ENCODE measurements around the gene GDF10.

GDF10 gene

DNA sequence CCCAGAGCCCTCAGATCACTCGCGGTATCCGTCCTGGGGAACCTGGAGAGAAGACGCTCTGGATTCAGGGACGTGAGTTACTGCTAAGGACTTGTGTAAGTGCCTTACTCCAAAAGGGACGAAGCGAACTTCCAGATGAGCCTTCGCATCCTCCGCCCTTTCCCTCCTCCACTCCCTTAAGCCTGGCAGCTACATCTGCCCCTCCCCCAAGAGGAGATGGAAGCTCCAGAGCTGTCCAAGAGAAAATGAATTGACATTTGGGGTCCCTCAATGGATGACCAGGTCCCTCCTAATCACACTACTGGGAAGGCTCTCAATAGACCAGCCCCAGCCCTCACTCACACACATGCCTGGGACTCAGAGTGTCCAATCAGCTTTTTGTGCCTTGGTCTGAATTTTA, 31.3 kb upstream of the GDF10 start:
- no peak for DNase-seq (ENCODE audit: low read depth in 1 of 2, low spot score in 1 of 2)

DNA sequence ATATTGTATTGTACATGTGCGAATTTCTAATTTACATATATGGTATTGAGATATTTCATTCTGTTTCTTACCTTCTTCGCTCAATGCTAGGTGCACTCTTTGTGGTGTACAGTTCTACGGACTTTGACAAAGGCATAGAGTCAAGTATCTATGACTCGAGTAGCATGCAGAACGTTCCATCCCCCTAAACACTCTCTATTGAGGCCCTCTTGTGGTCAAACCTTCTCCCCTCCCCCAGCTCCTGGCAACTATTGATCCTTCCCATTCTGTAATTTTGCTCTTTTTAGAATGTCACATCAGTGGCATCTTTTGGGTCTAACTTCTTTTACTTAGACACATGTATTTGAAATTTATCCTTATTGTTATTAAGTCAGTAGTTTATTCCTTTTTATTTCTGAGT, 30.7 kb upstream of the GDF10 start:
- DNase-seq (ENCODE audit: low read depth in 1 of 2, low spot score in 1 of 2), result no peak

DNA sequence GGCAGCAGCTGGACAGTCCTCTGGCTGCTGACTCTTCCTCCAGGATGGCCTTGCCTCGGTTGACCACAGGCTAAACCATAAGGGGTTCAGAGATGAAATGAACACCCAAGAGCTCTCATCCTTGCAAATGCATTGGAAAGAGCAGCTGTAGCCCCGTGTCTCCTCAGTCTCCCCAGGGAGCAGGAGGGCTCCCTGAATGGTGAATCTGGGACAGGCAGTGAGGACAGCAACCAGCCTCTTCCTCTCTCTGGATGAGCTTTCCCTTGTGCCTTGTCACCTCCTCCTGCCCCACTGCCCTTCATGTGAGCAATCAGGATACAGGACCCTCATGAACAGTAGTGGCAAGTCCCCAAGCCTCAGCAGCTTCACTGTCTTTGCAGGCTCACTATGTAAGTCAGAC, 23.9 kb upstream of the GDF10 start:
- no peak for DNase-seq (ENCODE audit: low read depth in 1 of 2, low spot score in 1 of 2)

DNA sequence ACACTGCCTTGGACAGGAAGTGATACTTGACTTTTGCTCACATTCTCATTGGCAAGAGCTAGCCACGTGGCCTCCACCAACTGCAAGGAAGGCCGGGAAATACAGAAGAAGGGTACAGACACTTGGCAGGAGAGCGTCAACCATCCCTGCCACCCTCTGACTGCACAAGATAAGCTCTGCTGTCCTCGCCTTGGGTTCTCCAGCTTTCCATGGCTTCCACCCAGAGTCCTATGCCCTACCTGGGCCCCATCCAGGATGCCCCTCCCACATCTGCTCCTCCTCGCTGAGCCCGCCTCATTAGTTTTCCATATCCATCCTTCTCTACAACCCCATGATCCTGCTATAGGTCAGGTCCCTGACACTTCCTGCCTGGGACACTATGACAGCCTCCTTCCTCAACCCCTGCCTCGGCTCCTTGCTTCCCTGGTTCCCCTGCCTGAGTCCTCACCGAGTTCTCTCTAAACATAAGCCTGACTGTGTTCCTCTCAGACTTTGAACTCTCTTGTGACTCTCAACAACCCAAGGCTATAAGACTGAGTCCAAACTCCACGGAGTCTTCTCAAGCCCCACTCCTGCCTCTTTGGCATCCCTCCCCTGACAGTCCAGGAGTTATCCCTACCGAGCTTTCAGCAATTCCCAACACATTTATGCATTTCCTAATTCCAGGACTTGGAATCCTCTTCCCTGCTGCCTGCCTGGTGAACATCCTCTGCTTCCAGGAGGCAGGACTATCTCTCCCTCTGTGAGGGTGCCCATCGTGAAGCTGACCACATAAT, 23.2 kb upstream of the GDF10 start:
- no peak for DNase-seq (ENCODE audit: low read depth in 1 of 2, low spot score in 1 of 2)

DNA sequence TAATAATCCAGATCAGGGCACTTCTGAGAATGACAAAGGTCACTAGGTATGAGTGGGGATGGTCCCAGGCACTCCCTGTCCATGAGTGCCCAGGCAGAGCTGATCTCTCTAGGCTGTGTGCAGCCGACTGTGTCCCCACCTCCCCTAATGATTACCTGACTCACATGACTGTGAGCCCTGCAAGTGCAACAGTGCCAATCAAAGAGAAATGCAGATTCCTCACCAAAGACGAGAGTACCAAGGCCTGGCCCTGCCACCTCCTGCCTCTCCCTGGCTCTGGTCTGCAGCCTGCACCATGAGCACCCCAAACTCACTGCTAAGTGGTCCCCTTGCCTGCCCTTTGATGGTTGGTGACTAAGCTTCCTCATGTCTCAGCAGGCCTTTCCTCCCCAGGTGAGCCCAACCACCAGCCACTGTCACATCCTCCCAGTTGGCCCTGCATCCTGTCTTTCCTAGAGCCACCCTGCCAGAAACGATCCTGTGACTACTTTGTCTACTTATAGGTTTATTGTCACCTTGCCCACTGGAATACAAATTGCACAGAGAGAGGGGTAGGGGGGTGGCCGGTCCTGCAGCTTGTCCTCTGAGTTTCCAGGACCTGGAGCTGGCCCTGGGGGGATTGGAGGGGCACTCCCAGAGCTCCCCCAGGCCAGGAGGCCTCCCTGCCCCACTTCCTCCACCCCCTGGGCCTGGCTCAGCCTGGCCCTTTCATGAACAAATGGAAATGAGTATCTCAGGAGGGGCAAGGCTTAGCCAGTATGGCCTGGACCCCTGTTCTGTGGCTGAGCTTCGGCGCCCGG, 22.4 kb upstream of the GDF10 start:
- DNase-seq (ENCODE audit: low read depth in 1 of 2, low spot score in 1 of 2), result peak in 1 of 2 donors; percentile 32

DNA sequence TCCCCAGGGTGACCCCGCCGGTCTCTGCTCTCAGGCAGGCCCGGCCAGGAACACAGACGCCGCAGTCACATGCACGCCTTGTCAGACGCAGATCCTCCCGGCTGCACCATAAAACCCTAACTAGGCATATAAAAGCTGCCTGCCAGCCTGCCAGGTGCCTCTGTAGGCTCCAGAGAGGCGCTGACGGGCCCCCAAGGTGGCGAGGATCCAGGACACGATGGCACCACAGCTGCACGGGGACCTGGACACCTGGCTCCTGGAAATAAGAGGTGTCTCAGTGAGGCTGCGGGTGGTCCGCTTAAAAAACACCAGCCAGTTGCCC, 21.9 kb upstream of the GDF10 start:
- no peak for DNase-seq (ENCODE audit: low read depth in 1 of 2, low spot score in 1 of 2)

DNA sequence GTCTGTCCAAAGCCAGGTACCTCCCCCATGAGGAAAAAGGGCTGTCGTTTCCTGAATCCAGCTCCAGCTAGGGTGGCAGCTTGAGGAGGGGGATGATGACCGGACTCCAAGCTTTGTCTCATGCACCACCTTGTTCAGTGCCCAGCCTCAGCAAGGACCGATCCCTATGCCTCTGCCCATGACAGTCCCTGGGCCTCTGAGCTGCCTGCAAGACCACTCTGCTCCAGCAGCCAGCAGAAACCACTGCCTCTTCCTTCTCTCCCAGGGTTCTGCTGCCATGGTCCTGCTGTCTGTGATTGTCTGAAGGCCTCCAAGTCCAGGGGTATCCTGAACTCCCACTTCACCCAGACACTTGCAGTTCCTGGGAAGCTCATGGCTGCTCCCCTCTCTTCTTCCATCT, 21.3 kb upstream of the GDF10 start:
- DNase-seq (ENCODE audit: low read depth in 1 of 2, low spot score in 1 of 2), result no peak

DNA sequence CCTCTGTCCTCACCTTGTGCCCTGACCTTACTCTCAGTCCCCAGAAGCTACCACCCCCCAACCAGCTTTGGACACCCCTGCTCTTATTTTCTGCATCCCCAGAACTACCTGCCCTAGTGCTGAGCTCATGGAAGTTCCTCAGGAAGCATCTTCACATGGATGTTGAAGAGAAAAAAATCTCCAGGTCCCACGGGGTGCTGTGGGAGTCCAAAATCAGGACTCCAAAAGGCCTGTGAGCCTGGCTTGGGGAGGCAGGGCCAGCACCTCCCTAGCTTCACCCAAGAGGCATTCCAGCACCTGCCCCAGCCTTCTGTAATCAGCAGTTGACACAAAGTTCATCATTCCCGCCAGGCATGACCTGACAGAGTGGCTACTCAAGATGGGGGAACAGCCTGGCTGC, 20.7 kb upstream of the GDF10 start:
- DNase-seq (ENCODE audit: low read depth in 1 of 2, low spot score in 1 of 2), result no peak

DNA sequence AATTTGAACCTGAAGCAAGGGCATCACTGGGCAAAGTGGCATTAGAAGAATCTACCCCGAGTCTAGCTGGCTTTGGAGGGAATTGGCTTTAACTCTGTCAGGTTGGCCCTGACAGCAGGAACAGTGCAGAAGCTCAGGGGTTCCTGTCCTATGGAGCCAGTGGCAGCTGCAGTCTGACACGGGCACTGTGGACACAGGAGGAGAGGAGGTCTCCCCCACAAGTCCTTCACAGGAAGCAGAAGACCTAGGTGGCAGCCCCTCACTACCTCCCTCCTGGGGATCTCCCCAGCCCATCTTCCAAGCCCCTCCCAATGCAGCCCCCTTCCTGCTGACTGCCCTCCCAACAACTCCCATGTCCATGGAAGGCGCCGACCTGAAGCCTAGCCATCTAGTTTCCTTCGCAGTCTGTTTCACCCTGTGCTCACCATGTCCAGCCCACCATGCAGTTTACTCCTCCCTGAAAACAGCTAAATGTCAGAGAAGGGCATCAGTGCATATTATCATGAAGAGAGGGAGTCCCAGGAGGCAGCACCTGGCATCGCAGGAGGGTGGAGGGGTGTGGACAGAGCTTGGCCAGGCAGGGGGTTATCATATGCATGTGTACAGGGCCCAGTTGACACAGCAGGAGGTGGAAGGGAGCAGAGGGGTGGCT, 17.9 kb upstream of the GDF10 start:
- DNase-seq (ENCODE audit: low read depth in 1 of 2, low spot score in 1 of 2), result no peak

DNA sequence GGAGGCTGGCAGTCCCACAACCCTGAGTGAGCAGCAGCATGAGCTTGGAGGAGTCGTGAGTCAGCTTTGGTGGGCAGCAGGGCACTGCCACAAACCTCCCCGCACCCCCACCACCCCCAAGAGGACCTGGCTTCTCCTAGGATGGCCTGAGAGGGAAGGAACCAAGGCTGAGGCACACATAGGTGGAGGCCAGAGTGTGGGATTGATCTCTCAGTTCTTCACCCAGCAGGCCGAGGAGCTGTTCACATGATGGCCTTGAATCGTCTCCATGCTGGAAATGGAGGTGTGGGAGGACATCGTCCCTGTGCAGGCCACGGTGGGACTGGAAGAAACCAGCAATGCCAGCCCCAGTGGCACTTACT, 17.4 kb upstream of the GDF10 start:
- DNase-seq (ENCODE audit: low read depth in 1 of 2, low spot score in 1 of 2), result no peak

DNA sequence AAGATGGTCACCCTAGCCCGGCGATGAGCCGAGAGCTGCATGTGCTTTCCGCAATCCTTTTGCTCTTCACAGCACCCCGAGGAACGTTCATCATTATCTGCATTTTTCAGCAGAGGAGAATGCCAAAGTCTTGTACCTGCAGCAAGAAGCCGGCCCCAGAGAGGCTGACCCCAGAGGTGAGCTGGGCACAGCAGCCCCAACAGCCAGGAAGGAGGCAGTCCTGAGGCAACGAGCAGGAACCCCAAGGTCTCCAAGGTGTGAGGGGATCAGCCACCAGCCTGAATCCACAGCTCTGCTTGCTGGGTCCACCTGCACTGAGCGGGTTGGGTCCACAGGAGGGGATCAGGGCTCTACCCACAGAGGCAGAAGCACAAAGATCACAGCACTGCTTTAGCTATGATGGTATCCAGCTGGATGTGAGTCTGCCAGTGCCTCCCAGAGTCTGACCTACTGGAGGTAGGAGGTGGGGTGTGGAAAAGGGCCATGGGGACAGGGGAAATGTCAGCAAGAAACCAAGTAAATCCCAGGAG, 16.8 kb upstream of the GDF10 start:
- no peak for DNase-seq (ENCODE audit: low read depth in 1 of 2, low spot score in 1 of 2)

DNA sequence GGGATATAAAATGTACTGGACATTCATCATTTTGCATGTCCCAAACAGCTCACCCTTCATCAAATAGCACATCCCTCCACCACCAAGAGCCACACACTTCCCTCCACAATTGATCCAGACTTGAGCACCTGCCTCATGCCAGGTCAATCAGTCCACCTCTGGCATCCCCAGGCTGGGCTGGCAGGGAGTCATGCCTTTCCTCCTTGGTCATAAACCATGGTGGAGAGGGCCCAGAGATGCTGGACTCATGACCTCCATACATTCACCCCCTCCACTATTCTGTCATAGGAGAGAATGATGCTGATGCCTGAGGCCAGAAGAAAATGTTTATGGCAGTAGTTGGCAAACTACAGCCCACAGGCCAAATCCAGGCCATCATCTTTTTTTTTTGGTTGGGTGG, 16.1 kb upstream of the GDF10 start:
- DNase-seq (ENCODE audit: low read depth in 1 of 2, low spot score in 1 of 2), result no peak

DNA sequence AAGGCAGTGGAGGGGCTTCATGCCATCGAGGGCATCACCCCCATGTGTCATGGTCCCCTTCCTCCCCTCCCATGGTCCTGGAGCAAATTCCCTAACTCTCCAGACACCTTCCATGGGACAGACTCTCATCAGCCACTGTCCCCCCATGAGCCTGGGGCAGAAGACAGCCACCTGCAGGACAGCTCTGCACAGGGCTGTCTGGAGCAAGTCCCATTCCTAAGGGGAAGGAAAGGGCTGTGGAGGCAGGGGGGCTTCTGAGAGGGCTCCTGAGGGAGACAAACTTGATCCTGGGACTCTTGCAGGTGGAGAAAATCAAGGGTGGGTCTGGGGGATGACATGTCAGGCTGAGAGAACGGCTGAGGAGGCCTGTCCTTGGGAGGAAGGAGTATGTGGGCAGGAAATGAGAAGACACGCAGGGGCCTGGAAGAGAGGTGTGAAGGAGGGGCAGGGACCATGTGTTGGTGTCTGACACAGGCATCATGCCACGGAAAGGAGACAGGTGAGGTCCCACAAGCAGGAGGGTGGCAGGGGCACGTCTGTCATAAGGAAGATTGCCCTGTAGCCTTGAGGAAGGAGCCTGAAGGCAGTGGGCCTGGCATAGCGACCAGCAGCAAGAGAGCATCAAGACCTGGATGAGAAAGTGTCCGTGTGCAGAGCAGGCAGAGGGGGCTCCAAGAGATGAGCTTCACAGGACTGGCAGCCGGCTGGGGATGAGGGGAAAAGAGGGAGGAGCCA, 14.4 kb upstream of the GDF10 start:
- DNase-seq (ENCODE audit: low read depth in 1 of 2, low spot score in 1 of 2), result no peak

DNA sequence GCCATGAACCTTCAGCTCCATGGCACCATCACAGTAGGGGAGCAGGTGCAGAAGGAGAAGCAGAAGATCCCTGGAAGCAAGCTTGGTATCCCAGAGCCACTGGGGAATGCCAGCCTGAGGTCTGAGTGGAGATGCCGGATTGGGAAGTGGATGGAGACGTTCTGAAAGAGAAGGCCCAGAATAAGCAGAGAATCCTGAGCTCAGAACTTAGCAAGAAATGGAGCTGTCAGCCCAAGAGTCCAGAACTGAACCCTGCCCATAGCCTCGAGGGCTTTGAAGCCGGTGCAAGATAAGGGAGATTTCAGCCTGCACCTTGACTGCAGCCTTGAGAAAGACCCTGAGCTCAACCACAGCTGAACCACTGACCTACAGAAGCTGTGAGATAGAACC, 13.9 kb upstream of the GDF10 start:
- DNase-seq (ENCODE audit: low read depth in 1 of 2, low spot score in 1 of 2), result no peak

DNA sequence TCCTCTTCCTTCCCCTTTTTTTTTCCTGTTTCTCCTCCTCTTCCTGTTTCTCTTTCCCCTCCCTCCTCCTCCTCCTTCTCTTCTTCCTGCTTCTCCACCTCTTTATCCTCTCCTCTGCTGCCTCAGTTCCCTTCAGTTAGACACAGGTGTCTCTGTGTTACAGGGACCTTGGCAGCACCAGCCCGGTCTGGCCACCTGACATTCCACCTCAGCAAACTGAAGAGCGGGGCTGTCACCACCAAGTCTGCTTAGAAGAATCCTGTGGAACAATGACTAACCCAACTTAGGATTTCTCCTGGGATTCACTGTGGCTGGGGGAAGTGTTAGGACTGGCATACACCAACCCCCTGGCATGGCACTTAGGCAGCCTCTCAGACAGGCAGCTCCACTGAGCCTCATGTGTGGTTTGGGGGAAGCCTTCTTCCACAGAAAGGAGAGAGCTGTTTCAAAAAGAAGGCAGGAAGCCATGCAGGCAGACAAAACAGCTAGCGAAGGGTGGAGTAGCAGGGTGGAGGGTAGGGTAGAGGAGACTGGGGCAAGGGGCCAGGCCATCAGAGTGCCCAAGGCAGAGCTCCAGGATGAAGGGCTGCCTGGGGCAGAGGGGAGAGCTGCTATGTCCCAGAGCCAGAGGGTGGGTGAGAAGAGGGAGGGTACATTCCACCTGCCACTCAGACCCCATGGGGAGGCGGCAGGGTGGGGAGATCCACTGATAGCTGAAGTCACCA, 13.2 kb upstream of the GDF10 start:
- no peak for DNase-seq (ENCODE audit: low read depth in 1 of 2, low spot score in 1 of 2)

DNA sequence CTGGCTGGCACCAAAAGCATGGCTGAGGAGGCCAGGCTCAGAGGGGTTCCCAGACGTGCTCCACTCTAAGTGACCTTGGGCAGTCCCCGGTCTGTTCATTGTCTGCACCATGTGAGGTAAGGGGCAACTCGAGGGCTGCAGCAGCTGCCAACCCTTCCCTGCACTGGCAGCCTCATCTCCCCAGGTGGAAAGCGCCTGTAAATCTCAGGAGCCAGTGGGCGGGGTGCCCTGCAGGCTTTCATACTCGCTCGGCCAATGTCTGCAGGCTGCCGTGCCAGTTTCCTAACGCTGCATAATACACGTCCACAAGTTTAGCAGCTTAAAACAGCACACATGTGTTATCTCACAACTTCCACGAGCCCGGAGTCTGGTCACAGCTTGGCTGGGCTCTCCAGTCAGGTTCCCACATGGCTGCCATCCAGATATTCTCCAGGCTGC, 12.6 kb upstream of the GDF10 start:
- DNase-seq (ENCODE audit: low read depth in 1 of 2, low spot score in 1 of 2), result no peak

DNA sequence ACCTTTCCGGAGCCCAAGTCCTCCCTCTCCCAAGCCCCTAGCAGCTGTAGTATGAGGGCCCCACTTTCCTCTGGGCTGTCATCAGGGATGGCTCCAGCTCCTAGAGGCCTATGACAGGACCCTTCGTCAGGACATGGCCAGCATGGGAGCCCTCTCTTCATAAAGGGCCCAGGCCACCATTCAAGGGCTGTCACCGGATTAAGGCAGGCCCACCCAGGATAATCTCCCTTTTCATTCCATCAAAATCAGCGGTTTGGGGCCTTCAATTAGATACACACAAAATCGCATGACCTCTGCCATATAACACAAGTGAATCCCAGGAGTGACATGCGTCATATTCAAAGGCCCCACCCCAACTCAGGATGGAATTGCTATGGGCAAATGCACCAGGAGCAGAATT, 12.2 kb upstream of the GDF10 start:
- no peak for DNase-seq (ENCODE audit: low read depth in 1 of 2, low spot score in 1 of 2)

DNA sequence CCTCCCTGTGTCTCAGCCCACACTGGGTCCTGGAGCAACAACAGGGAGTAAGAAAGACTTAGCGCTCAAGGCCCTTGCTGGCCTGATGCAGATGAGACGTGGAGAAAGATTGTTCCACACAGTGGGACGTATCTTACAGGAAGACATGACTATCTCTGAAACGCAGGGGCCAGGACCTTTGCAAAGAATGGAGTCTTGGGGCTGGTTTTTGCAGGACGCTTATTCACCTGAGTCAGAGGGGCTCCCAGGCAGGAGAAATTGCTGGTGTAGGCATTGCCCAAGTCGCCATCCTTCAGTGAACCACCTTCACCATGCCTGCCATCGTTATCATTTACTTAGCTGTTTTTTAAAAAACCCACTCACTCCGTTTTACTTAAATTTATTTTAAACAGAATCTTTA, 11.8 kb upstream of the GDF10 start:
- no peak for DNase-seq (ENCODE audit: low read depth in 1 of 2, low spot score in 1 of 2)

DNA sequence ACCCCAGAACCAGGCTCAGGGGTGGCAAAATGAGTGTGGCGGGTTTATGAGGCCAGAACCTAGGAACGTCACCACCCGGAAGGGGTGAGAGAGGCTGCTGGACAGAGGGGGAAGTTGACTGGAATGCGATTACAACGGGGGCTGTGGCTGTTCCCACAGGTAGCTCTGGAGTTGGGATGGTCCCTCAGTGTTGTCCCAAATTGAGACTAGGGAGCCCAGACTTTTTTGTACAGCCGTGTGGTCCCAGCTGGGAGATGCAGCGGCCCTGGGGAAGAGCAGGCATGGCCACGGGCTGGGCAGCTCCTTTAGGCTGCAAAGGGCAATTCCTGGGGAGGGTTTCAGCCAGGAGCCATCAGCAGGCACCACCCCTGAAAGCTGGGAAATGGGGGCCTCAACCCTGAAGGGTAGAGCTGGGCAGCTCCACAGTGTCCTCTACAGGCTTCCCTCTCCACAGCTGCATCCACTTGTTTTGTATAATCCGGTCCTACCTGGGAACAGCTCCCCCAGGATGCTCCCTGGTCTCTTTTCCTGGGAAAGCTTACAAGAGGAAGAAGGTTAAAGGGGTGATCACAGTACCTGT, 11.0 kb upstream of the GDF10 start:
- no peak for DNase-seq (ENCODE audit: low read depth in 1 of 2, low spot score in 1 of 2)

DNA sequence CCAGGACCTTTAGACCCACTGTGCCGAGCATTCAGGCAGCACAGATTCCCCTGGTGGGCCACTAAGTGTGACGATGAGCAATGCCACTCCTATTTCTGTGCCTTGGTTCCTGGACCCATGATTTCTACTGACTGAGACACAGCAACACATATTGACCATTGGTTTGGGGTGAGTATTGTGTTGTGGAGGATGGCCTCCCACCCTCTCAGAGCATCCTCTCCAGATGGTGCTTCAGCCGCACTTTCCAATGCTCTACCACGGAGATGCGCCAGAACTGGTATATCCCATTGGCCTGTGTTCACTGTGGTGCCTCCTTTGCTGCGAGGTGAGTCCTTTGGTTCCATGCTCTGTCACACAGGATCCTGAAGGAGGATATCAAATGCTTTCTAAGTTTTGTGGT, 10.1 kb upstream of the GDF10 start:
- DNase-seq (ENCODE audit: low read depth in 1 of 2, low spot score in 1 of 2), result no peak

DNA sequence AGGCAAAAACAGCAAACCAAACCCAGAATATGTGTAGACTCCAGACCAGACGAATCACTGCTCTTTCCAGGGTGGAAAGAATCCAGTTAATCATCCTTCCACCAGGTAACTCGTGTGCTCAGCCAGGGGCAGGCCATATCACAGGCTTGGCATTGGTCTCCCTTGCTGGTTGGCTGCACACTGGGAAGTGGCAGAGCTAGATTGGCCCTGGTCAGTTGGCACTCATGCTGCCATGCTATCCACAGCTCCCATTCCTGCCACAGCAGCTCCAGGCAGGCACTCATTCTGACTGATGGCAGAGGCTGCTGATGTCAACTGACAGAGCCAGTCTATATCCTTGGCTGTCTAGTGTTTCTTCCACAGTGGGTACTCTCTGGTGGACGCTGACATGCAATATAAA, 9.7 kb upstream of the GDF10 start:
- DNase-seq (ENCODE audit: low read depth in 1 of 2, low spot score in 1 of 2), result no peak

Measured in activated CD4-positive, alpha-beta T cell treated with anti-CD3 and anti-CD28 coated beads, Interleukin-2, amount 50 U/mL, for 24 hours (primary cell).